HG02852 (cell line): ENCODE data around the gene TMEM63A.
"Not testable (repeated sequence)": the region's sequence is repeated elsewhere in the genome, so short reads cannot be mapped to it uniquely, and the experiment has no call there.

Source experiments
- ATAC-seq: cut with Tn5 transposase; IDR thresholded peaks from one replicate; pipeline ENCODE4 v1.9.1; 2021; ENCODE audit warnings: mild to moderate bottlenecking, moderate library complexity; ENCODE audit not compliant: unreplicated experiment

The TMEM63A gene

DNA sequence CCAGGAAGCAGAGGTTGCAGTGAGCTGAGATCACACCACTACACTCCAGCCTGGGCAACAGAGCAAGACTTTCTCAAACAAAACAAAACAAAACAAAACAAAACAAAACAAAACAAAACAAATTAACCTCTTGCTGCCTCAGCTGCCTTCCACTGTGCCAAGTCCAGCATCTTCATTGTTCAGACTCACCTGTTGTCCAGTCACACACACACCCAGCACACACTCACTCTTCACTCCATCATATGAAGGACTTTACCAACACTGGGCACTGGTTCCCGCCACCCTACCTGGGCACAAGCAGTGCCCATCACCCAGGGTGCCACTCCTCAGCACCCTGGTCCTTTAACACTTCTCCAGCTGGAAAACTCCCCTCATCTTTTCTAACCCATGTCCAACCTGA, 27.3 kb upstream of the TMEM63A start:
- ATAC-seq: no peak

DNA sequence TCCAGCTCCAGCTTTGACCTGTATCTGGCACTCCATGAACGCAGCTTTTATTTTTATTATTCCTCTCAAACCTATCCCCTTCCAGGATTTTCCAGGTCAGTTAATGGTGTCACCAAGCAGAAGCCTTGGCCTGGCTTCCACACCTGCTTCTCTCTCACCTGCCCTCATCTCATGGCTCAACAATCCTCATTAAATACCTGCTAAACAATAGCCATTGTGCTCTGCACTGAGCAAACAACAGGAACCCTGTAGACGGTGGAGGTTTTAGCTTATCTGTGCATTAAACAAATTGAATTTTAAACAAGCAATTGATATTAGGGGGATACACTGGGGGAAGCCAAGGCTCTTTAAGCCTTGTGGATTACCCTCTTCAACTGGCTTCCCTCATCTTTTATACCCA, 26.6 kb upstream of the TMEM63A start:
- ATAC-seq: no peak

DNA sequence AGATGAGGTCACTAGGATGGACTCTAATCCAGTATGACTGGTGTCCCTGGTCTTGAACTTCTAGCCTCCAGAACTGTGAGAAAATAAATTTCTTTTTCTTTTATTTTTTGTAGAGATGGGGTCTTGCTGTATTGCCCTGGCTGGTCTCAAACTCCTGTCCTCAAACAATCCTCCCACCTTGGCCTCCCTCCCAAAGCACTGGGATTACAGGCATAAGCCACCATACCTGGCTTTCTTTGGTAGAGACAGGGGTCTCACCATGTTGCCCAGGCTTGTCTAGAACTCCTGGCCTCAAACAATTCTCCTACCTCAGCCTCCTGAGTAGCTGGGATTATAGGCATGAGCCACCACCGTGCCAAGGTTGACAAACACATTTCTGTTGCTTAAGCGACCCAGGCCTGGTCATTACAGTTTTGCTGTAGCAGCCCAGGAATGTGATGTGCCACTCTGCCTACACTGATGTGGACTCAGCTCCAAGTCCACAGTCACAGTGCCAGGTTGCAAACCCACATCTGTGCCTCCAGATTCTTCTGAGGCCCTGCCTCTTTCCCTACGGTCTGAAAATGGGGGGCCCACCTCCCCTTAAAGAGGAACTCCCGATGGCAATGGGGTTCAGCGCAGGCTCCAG, 25.9 kb upstream of the TMEM63A start:
- ATAC-seq: no peak

DNA sequence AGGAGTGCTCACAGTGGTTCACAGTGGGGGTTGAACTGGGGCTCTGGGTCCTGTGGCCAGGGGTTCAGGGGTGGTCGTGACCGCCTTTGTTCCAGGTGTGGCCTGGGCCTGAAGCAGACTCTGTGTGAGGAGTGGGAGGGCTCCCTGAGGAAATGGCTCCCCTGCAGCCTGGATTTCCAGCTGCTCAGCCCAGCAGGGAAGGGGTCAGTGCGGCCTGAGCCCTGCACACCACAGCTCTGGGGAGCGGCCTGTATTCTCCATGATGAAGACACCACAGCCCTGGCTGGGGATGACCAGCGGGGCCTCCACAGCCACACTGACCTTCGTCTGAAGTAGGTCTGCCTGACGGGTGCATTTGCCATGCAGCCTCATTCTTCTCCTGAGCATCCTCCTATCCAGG, 25.2 kb upstream of the TMEM63A start:
- ATAC-seq: no peak

DNA sequence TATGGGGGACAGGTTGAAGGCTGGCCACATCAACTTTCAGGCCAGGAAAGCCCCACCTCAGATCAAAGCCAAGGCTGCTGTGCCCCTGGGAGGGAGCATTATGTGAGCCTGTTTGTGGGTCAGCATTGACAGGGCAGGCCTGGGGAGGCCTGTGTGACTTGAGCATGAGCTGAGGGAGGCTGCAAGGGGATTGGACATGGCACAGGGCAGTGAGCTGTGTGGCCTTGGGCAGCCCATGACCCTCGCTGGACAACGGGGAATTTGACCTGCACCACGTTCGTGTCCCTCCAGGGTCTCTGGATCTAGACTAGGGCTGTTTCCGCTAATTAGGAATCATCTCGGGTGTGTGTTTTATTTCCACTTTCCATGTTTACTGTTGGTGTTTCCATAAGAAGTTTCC, 24.3 kb upstream of the TMEM63A start:
- ATAC-seq: no peak

DNA sequence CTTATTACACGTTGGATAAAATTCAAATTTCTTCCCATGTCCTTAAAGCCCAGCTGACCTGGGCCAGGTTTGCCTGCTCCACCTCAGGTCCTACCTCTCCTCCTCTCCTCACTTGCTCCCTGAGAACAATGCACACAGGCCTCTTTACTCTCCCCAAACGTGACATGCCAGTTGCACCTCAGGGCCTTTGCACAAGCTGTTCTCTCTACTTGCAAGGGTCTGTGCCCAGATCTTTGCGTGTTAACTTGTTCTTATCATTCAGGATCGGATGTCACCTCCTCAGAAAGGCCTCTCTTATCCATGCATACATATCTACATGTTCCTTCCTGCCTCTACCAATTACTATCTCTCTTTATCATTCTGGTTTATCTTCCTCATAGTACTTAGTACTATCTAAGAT, 21.4 kb upstream of the TMEM63A start:
- no peak for ATAC-seq

DNA sequence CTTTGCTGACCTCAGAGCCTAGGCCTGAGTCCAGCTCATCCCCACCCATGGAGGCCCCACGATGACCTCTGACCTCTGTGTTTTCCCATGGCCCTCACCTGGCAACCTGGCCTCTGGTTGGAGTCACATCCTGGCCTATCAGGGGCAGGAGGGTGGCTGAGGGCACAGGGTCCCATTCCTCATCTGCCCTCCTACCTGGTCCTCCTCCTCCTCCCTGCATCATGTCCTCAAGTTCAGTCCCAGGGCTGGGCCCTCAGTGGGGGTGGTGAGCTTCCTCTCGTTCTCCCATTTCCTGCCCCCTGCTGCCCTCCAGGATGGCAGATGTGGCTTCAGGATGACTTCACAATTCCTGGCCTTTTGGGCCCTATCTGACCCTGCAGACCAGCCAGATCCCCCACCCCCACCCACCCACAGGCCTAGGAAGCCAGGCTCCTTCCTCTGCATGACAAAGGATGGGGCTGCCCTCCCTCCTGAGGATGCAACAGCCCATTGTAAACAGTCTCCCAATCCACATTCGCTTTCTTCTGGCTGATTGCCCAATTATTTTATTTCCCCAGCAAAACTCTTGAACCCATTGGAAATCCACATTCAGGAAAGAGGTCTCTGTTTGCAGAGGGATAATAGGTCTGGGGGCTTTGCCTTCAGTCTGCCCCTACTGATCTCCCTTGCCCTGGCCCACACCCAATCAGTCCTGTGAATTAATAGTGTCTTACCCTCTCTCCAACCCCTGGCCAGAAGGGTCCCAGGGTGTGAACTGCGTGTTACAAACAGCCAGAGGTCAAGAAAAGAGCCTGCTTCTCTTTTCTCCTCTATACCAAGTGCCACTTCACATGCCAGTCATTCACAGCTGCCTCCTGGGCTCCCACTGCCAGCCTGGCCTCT, 17.1 kb upstream of the TMEM63A start:
- ATAC-seq: no peak

DNA sequence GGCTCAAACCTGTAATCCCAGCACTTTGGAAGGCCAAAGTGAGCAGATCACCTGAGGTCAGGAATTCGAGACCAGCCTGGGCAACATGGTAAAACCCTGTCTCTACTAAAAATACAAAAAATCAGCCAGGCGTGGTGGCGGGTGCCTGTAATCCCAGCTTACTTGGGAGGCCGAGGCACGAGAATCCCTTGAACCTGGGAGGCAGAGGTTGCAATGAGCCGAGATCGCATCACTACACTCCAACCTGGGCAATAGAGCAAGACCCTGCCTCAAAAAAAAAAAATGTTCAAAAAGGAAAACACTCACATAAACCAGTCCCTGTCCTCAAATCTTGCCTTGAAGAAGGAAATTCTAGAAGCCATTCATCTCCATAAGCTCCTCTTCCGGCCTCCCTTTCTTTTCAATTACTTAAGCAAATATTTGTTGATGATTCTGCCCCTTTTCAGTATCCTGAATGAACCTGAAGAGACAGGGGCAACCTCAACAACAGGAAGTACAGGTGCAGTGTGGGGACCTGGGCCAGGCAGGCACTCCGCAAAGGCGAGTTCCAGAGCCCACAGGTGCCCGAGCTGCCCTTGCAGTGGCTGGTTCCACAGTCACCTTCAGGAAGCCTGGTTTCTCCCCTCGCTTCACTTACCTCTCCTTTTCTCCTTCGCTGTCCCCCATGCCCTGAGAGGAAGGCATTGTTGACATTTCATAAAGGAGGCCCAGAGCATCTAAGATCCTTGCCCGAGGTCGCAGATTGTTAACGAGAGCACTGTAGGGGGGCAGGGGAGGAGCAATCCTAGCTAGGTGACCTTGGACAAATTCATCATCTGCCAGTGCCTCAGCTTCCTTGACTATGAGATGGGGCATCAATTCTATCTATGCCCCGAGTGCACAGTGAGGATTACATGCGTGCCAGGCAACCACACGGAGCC, 15.7 kb upstream of the TMEM63A start:
- no peak for ATAC-seq

DNA sequence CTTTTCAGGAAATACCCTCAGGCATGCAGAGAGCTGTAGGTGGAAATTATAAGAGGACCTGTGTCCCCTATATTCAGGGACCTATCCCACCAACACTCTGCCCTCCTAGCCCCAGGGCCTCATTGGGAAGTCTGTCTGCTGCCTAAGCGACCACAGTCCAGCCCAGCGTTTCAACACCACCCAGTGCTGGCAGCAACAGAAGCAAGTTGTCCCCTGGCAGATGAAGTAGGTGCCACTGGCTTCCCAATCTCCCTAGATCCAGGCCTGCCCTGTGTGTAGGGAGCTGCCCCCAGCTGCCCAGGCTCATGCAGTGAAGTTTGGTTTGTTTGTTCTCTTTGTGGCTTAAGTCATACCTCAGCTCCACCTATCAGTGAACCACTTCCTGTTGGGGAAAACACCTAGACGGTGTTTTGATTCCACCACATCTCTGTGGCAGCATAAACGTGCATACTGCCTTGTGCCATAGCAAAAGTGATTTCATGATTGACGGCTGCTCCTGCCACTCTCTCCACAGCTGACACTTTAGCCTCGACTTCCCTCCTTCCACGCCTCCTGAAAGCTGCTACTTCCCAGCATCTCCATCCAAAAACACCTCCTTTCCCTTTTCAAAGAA, 14.9 kb upstream of the TMEM63A start:
- peak; percentile 100 for ATAC-seq

DNA sequence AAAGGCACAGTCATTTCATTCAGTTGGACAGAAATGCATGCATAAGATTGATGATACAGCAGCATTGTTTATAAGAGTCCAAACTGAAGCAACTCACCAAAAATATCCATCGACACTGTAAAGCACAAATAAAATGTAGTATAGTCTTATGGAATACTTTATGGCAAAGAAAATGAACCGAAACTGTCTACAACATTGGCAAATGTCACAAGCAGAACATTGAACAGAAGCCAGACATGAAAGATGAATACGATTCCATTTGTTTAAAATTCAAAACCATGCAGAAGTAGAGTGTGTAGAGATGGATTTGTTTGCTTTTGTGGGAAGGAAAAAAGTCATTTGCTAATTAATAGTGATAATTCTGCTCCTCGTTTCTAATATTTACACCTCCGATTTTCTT, 14.3 kb upstream of the TMEM63A start:
- ATAC-seq: no peak

DNA sequence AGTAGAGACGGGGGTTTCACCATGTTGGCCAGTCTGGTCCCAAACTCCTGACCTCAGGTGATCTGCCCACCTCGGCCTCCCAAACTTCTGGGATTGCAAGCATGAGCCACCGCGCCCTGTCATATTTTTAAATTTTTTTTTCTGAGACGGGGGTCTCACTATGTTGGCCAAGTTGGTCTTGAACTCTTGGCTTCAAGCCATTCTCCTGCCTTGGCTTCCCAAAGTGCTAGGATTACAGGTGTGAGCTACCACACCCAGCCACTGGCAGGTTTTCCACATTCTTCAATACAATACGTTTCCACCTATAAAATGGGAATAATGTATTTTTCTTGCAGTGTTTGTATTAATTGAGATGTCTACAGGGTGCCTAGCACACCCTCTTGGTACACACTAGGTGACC, 10.1 kb upstream of the TMEM63A start:
- no peak for ATAC-seq

DNA sequence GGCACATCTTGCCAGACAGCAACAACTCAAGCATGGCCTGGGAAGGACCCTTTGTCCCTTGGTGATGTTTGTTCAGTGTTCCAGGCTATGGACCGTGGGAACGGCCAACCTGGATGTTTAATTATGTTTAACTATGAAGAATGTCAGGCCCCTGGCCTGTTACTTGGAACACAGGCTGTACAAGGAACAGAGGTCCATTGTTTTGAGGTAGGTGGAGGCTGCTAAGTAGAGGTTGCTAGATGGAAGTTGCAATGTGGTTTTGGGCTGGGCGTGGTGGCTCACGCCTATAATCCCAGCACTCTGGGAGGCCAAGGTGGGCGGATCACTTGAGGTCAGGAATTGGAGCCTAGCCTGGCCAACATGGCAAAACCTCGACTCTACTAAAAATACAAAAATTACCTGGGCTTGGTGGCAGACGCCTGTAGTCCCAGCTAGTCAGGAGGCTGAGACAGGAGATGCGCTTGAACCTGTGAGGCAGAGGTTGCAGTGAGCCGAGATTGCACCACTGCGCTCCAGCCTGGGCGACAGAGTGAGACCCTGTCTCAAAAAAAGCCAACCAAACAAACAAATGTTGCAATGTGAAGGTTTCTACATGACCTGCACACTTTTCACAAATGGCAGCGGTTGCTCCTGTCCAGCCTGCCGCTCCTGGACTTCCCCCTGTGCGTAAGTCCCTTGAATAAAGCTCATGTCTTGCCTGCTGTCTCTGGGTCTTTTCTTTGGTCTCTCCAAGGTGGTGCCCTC, 9.2 kb upstream of the TMEM63A start:
- ATAC-seq: no peak

DNA sequence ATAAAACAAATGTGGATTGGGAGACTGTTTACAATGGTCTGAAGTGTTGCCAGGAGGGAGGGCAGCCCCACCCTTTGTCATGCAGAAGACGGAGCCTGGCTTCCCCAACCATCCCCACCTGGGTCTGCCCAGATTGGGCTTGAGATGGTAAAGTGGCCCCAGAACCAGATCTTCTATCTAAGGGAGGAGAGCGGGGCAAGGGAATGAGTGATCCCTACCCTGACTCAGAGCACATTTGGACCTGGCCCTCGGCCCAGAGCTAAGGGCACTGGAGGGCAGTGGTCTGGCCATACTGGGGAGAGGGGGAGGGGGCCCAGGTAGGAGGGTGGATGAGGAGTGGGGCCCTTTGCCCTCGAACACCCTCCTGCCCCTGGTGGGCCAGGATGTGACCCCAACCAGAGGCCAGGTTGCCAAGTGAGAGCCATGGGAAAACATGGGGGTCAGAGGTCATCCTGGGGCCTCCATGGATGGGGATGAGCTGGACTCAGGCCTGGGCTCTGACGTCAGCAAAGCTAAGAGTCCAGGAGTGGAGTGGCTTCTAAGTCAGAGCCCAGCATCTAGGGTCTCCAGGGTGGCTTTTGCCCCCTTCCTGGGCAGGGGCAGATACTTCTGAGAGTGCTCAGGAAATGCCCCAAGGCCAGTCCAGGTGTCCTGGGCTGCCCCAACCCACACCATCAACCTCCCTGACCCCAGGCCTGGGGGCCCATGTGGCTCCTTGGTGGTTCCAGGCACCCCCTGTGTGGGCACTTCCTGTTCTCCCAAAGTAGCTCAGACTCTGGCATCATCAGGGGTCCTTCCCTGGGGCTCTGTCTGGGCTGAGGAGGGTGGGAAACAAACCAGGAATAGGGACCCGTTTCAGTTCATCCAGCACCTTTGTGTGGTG, 8.4 kb upstream of the TMEM63A start:
- ATAC-seq: no peak

DNA sequence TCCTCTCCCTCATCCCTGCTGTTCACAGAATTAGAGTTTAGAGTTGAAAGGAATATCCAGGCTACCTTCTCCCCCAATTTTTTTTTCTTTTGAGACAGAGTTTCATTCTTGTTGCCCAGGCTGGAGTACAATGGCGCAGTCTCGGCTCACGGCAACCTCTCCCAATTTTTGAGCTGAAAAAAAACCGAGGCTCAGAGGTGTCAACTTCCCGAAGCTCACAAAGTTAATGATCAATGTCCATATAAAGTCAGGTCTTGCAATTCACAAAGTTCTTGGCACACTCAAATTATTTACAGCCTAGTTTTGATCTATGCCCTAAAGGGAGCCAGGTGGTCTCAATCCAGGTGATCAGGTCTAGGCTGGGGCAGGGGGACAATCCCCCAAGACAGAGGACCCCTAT, 7.6 kb upstream of the TMEM63A start:
- ATAC-seq: no peak

DNA sequence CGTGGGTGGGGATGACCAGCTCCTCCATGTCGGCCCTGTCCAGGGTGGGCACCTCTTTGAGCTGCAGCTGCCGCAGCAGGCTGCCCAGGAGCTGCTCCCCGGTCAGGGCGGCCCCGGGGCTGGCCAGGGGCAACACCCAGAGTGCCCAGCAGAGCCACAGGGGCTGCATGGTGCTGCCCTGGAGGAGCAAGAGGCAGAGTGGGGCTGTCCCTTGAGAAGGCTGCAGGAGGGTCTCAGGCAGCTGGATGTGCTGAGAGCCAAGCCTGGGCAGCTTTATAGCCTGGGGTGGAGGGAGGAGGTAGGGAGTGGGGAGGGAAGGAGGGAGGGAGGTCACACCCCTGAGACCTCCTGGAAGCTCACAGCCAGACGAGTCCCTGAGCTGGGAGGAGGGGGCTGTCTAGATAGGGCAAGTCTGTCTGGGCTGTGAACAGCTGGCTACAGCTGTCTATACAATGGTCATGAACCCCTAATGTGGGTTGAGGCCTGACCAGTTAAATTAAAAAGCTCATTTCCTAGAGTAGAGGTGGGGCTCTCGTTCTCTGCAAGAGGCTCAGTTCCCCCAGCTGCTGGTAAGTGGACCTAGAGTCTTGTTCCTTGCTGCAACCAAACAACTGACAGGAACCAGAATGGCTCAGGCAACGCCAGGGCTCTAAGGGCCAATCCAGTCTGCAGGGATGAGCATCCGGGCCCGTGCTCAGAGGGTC, 6.9 kb upstream of the TMEM63A start, which contains the start of gene LEFTY1:
Gene LEFTY1, minus strand, starts transcription at position 249 of the 704 bp plus-strand sequence. Its CDS starts 80 bp downstream, at position 169.
- no peak for ATAC-seq

DNA sequence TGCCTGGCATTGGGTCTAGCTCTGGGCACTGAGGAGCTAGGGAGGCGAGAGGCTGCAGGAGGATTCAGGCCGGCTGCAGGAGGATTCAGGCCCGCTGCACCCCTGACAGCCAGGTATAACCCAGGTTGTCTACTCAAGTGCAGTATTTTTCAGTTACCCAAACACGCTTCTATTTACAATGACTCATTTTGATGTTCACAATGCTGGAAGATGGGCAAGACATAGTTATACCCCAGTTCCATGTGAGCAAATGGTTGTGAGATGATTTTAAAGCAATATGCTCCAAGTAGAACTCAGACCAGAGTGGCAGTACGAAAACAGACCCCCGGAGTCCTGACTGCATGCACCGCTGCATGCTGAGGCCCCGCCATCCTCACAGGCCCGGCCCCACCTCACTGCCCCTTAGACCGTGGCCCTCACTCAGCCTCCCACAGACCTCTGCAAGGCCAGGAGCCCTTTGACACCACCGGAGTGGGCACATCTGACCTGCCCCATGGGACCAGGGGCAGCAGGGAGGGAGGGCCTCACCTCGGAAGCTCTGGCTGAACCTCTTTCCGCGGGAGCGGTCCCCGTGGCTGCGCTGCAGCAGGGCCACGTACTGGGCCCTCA, 6.2 kb upstream of the TMEM63A start:
- no peak for ATAC-seq

DNA sequence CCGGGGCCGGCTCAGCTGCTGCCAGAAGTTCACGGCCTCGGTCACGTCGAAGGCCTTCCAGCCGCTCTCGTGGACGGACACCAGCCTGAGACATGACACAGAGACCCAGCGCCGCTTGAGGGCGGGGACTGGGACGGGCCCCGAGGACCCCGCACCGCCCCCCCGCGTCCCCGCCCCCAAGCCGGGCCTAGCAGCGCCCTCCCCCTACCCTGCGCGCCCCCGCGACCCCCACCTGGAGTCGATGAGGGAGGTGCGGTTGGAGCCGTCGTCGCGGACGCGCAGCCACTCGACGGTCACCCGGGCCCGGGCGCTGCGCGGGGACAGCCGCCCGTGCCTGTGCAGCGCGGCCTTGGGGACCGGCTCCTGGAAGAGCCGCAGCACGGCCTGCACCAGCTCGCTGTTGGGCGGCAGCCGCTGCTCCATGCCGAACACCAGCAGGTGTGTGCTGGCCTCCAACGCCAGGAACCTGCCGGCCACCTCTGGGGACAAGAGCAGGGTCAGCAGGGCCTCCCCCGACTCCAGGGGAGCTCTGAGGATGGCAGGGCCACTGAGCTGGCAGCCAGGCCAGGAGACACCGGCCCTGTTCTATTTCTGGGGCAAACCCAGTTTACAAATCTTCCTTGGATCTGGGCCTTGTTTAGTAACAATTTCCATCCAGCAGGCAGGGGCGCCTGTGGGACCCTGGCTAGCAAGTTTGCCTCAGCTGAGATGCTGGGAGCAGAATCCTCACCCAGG, 5.5 kb upstream of the TMEM63A start:
- ATAC-seq: not testable (repeated sequence)

DNA sequence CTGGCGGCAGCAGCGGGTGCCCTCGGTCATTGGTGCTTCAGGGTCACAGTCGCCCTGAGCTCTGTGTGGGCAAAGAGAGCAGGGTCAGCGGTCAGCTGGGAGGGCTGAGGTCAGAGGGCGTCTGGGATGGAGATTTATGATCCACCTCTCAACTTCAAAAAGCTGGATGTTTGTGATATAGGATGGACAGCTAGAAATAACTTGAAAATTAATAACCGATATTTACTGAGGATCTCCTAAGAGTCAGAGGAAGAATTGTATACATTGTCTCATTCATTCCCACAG, 4.8 kb upstream of the TMEM63A start:
- ATAC-seq: no peak
